ENCODE results near the gene RBPJ.
"Not testable (repeated sequence)": the region's sequence is repeated elsewhere in the genome, so short reads cannot be mapped to it uniquely, and the experiment has no call there.

RBPJ gene

DNA sequence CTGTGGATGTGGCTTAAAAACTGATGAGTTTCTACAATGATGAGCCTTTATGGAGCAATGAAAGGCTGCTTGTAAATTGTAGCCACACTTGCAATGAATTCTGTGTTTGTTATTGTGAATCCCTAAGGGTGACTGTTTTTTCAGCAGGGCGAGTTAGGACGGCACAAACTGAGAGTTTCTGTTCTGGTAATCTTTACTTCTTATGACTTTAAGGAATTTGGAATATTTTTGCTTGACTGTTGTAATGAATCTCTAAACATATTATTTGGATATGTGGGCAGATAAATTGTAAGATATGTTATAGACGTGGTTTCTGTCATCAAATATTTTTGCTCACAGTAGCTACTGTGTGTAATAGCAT, 22.2 kb downstream of the RBPJ start:
- DNase-seq = no peak

GRCh38 chr4:26344901-26345564, 24.2 kb downstream of the RBPJ start:
- DNase-seq = no peak

- DNase-seq = no peak
These were observed 24.7 kb downstream of the RBPJ start for GRCh38 chr4:26345565-26345938.

DNA sequence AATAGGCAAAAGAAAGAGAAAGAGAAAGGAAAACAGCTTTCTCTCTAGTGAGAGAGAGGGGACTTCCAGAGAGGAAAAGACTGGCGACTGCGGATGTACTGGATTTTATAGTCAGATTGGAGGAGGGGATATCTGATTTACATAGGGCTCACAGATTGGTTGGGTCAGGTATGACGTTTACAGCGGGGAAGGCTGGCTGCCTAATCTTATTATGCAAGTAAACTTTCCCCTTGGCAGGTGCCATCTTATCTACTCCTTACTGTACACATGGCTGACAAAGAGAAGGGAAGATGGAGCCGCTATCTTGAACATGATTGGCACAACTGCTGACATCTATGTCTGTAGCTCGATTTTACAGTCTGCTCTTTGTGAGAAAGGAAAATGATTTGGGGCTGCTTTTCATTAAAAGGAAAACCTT, 25.4 kb downstream of the RBPJ start:
- DNase-seq = no peak

GRCh38 chr4:26349496-26349895, 28.7 kb downstream of the RBPJ start:
- no peak for DNase-seq

- no peak for DNase-seq
These were observed 30.9 kb downstream of the RBPJ start for GRCh38 chr4:26351685-26352084.

DNA sequence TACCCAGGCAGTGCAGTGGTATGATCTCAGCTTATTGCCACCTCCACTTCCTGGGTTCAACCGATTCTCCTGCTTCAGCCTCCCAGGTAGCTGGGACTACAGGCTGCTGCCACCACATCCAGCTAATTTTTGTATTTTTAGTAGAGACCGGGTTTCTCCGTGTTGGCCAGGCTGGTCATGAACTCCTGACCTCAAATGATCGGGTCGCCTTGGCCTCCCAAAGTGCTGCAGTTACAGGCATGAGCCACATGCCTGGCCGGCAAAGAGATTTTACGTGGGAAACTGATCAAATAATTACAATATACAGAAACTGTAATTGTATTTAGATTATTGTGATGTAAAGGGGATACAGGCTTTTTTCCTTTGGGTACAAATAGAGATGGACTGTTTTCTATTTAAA, 33.7 kb downstream of the RBPJ start:
- no peak for DNase-seq

GRCh38 chr4:26355392-26356052, 34.7 kb downstream of the RBPJ start:
- DNase-seq = no peak

GRCh38 chr4:26356081-26356501, 35.3 kb downstream of the RBPJ start:
- no peak for DNase-seq

- not testable (repeated sequence) for DNase-seq
These were observed 38.7 kb downstream of the RBPJ start for GRCh38 chr4:26359521-26359920.

DNA sequence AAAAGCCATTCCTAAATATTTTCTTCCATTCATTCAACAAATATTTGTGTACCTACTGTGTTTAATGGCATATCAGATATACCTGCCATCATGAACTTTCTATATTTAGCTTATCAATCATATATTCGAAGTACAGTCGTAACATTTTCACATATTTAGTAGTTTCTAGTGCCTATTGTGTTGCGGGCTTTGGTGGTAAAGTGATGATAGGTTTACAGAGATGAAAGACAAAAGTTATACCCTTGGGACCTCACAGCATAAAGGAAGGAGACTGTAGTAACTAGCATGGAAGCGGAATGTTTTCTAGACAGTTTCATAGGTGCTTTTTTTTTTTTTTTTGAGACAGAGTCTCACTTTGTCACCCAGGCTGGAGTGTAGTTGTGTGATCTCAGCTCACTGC, 39.5 kb downstream of the RBPJ start:
- no peak for DNase-seq

DNA sequence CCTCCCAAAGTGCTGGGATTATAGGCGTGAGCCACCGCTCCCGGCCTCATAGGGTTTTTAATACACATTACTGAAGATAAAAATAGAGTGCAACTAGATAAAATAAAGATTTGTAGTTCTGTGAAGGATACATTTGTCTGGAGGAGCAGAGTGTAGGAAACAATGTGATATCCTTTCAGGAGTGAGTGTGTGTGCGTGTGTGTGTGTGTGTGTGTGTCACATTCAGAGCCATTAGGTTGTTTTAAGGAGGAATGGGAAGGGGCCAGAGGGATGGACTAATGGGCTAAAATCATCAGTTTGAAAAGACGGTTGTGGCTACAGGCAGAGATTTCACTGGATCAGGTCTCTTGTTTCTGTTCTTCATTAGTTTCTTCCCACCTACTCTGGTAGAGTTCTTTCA, 40.0 kb downstream of the RBPJ start:
- DNase-seq = no peak

- no peak for DNase-seq
These were observed 40.5 kb downstream of the RBPJ start for GRCh38 chr4:26361297-26361696.

DNA sequence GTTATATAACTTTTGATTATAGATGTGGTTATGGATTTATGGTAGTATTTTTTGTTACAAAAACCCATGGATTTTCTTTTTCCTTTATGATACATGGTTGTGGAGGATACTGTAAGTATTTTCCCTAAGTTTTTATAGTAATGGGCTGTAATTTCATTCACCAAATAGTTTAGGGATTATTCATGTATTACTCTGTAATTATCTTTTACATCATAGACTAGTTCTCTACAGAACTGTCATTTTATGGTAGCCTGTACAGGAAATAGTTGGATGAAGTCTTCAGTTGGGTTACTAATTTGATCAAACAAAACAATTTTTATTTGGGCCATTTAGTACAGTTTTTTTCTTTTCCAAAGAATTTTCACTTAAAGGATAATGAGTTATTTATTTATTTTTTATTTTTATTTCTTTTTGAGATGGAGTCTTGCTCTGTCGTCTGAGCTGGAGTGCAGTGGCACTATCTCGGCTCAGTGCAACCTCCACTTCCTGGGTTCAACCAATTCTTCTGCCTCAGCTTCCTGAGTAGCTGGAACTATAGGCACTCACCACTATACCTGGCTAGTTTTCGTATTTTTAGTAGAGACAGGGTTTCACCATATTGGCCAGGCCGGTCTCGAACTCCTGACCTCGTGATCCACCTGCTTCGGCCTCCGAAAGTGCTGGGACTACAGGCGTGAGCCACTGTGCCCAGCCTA, 42.1 kb downstream of the RBPJ start:
- DNase-seq = no peak

DNA sequence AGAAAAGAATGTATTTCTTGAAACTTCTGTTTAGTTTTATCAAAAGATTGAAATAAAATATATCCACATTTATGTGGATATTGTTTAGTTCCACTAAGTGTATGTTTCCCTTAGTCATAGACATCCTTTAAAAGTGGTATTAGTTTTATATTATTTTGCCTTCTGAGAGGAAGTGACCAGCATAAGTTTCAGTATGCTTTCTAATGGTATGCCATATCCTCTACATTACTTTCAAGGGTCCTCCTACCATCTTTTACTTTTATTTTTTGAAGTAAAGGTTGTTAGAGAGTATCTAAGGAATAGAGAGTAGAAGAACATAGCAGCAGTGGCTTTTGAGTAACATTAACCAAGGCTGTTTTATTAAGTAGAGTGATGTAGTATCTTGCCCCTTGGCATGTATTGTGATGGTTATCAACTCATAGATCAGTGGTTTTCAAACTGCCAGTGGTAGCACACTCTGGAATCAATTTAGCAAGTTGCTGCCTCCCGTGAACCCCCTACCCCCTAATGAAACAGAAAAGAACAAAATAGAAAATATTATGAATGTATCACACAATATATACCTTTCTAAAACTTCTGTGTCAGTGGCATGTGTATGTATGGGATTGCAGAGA, 44.8 kb downstream of the RBPJ start:
- no peak for DNase-seq

DNA sequence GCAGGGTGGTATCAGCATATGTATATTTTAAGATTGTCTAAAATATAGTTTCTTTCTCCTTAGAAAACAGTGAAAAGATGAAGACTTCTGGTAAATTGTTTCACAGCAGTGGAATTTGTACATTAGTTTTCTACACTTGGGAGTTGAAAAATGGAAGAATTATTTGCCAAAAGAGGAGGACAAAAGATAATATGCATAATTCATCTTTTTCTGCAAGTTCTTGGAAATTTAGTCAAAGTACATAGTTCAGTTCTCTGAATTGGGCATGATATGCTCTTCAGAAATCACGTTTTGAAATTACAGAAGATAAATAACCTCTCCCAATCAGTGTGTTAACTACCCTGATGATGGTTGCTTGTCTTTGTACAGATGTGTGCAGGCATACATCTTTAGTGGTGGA, 47.0 kb downstream of the RBPJ start:
- no peak for DNase-seq

GRCh38 chr4:26368685-26369084, 47.9 kb downstream of the RBPJ start:
- no peak for DNase-seq

GRCh38 chr4:26369132-26369531, 48.3 kb downstream of the RBPJ start:
- no peak for DNase-seq

DNA sequence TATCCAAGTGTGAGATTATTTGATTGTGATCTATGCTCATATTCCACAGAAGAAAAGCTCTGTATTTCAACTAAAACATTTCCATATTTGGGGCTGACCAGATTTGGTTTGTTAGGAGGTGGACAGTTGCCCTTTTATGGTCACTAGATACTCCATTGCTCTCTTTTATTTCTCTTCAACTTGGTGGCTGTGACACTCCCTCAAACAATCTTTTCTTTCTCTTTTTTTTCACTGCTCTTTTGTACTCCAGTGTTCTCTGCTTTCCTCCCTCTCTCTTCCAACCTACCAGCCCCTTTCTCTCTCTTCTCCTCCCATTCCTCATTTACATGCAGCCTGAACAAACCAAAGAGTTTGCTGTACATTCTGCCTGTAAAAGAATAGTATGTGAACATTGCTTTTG, 48.8 kb downstream of the RBPJ start:
- DNase-seq = no peak

- DNase-seq = no peak
These were observed 51.3 kb downstream of the RBPJ start for GRCh38 chr4:26372076-26372475.

- DNase-seq = peak; percentile 14
These were observed 51.8 kb downstream of the RBPJ start for GRCh38 chr4:26372525-26373172.

- DNase-seq = no peak
These were observed 54.7 kb downstream of the RBPJ start for GRCh38 chr4:26375551-26375950.
